Measurements from ENCODE around the gene VWA8.
"Not testable (repeated sequence)": the region's sequence is repeated elsewhere in the genome, so short reads cannot be mapped to it uniquely, and the experiment has no call there.

VWA8 gene

DNA sequence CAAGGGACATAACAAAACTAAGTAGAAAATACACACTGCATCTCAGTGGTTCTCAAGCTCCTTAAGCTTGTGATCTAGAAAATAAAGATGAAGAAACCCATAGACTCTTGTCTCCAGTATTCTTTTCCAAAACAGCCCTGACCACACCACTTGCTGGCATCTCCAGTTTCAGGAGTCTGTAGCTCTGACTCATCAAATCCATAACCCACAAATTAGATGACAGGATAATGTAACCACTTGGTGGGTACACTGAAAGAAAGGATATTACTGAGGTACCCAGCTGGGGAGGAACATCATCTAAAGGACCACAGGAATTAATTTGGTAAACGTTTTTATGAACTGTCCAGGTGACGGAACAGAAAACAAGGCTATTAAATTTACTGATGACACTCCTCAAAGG is 214.7 kb downstream of the VWA8 start:
- no peaks in the 10 kb centered on the region for H3K36me3 ChIP-seq (ENCODE audit: control insufficient read depth, insufficient read depth, low read length)
- H3K9ac ChIP-seq (ENCODE audit: low read depth, low read length), result no peak overlapping the region
- no peak overlapping the region for H3K27ac ChIP-seq (ENCODE audit: low read depth, low read length)
- H3K4me3 ChIP-seq (ENCODE audit: low read depth, low read length), result no peak overlapping the region
- no peaks in the 10 kb centered on the region for H3K9me3 ChIP-seq (ENCODE audit: control insufficient read depth, insufficient read depth, low read length)
- no peaks in the 10 kb centered on the region for H3K4me1 ChIP-seq (ENCODE audit: control insufficient read depth, insufficient read depth, low read length)
- no peaks in the 10 kb centered on the region for H3K27me3 ChIP-seq (ENCODE audit: control insufficient read depth, insufficient read depth, low read length)

DNA sequence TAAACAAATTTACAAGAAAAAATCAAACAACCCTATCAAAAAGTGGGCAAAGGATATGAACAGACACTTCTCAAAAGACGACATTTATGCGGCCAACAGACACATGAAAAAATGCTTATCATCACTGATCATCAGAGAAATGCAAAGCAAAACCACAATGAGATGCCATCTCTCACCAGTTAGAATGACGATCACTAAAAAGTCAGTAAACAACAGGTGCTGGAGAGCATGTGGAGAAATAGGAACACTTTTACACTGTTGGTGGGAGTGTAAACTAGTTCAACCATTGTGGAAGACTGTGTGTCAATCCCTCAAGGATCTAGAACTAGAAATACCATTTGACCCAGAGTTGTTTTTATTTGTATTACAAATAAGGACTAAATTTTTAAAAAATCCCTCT is 215.4 kb downstream of the VWA8 start:
- H3K4me1 ChIP-seq (ENCODE audit: control insufficient read depth, insufficient read depth, low read length); H3K27ac ChIP-seq (ENCODE audit: low read depth, low read length); H3K4me3 ChIP-seq (ENCODE audit: low read depth, low read length); H3K27me3 ChIP-seq (ENCODE audit: control insufficient read depth, insufficient read depth, low read length); H3K9ac ChIP-seq (ENCODE audit: low read depth, low read length); H3K9me3 ChIP-seq (ENCODE audit: control insufficient read depth, insufficient read depth, low read length); H3K36me3 ChIP-seq (ENCODE audit: control insufficient read depth, insufficient read depth, low read length): not testable (repeated sequence)

DNA sequence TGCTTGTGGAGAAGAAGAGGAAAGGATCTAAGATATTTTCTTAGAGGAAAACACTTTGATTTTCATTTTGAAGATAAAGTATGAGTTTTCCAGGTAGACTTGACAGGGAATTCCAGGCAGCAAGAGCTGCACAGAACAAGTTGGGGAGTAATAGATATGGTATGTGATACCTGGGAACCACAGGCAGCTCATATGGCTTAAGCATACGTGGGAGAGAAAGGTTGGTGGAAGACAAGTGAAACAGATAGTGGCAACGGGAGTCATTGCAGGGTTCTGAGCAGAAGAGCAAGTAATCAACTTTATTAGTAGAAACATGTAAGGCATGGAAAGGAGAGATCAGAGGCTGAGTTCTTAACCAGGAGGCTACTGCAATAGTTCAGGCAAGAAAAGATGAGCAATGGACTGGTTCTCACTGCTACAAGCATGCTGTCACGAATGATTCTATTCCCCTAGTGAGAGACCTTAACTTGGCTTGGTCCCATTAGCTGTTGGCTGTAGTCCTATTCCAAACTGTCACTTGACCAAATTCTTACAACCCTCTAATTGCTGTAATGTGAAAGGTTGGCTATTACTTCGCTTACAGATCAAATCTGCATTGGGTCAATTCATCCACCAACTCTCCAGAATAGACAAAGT is 217.9 kb downstream of the VWA8 start:
- Histone ChIP-seq H3K36me3 (ENCODE audit: control insufficient read depth, insufficient read depth, low read length) (no peaks in the 10 kb centered on the region), H3K27me3 (ENCODE audit: control insufficient read depth, insufficient read depth, low read length) (no peaks in the 10 kb centered on the region), H3K9me3 (ENCODE audit: control insufficient read depth, insufficient read depth, low read length) (no peaks in the 10 kb centered on the region), H3K4me3 (ENCODE audit: low read depth, low read length) (no peak overlapping the region), H3K9ac (ENCODE audit: low read depth, low read length) (no peak overlapping the region), H3K4me1 (ENCODE audit: control insufficient read depth, insufficient read depth, low read length) (no peaks in the 10 kb centered on the region), H3K27ac (ENCODE audit: low read depth, low read length) (no peak overlapping the region)

DNA sequence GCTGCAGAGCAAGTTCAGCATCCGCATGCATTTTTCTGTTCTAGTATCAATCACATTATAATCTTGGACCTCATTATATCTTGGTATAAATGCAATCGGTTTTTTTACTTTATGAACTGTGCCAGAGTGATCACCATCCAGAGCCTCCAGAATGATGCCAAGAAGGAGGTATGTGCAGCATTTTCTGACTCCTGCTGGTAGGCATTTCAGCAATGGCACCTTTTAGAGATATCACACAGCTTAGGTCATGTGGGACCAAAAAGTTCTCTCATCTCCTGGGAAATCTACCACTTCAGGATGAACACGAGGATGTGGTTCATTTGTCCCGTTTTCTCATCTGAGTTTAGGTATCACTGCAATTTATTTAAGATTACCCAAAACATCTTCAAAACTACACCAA is 220.4 kb downstream of the VWA8 start:
- Histone ChIP-seq H3K9ac (ENCODE audit: low read depth, low read length) (no peak overlapping the region), H3K27ac (ENCODE audit: low read depth, low read length) (no peak overlapping the region), H3K4me3 (ENCODE audit: low read depth, low read length) (no peak overlapping the region), H3K4me1 (ENCODE audit: control insufficient read depth, insufficient read depth, low read length) (no peaks in the 10 kb centered on the region), H3K27me3 (ENCODE audit: control insufficient read depth, insufficient read depth, low read length) (no peaks in the 10 kb centered on the region), H3K9me3 (ENCODE audit: control insufficient read depth, insufficient read depth, low read length) (no peaks in the 10 kb centered on the region), H3K36me3 (ENCODE audit: control insufficient read depth, insufficient read depth, low read length) (no peaks in the 10 kb centered on the region)

DNA sequence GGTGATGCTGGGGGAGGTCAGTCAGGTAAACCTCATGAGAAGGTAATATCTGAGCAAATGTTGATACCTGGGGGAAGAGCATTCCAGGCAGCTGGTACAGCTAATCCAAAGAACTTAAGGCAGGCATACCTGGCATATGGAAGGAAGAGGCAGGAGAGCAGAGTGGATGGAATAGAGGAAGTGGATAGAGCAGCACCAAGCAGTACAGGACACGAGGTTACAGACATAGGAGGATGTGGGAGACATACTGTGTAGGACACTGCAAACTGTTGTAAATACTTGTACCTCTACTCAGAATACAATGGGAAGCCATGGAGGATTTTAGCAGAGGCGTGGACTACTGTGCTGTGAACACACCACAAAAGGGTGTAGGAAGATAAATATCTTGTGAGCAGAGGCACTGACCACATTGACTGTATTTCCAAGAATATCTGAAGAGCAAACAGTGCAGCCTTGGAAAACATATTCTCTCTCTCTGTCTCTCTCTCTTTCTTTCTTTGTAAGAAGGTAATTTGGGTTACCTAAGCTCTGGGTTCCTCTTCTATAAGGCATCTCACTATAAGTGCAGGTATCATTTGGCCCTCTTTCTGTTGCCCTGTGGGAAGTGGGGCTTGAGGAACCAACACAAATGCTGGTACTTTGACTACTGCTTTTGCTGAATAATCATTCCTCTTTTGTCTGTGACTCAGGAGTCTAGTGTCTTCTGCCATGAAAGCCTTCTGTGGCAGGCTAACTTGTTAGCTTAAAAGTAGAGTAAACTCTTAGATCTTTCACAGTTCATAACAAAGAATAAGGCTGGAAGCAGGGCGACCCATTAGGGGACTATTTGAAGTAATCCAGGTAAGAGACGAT is 238.0 kb downstream of the VWA8 start:
- Histone ChIP-seq H3K9me3 (ENCODE audit: control insufficient read depth, insufficient read depth, low read length) (no peaks in the 10 kb centered on the region), H3K36me3 (ENCODE audit: control insufficient read depth, insufficient read depth, low read length) (peaks cover 20% of the 10 kb centered on the region; the same call in 1 of the 2 replicates), H3K4me1 (ENCODE audit: control insufficient read depth, insufficient read depth, low read length) (no peaks in the 10 kb centered on the region), H3K9ac (ENCODE audit: low read depth, low read length) (no peak overlapping the region), H3K27me3 (ENCODE audit: control insufficient read depth, insufficient read depth, low read length) (no peaks in the 10 kb centered on the region), H3K27ac (ENCODE audit: low read depth, low read length) (no peak overlapping the region), H3K4me3 (ENCODE audit: low read depth, low read length) (no peak overlapping the region)

DNA sequence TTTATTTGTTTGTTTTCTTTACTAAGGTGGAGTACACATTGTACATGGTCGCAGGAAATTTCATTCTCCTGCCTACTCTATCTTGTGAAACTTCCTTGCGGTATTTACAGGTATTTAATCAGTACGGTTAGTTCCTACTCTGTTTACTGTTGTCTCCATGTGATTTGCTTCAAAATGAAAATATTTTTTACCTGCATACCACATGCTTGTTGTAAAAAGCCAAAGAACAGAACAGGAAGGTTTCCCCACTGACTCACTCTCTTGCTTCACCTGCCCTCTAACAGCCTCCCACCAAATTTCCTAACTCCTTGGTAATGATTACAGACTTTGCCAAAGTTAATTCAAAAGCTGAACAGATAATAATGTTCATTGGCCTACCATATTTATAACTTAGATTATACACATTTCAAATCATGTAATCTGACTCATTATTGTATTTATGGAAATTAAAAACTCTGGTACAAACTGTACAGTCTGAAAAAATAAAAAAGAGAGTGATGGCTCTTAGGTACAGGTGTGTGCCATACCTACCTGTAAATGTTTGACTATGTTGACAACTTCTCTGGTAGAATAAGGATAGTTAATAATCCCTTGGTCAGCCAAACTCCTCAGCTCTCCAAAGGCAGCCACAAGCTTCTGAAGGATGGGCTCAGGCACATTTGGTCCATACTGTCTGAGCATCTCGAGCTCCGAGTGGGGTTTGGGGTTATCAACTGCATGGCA is 239.9 kb downstream of the VWA8 start:
- Histone ChIP-seq H3K27ac (ENCODE audit: low read depth, low read length) (no peak overlapping the region), H3K9me3 (ENCODE audit: control insufficient read depth, insufficient read depth, low read length) (no peaks in the 10 kb centered on the region), H3K4me3 (ENCODE audit: low read depth, low read length) (no peak overlapping the region), H3K9ac (ENCODE audit: low read depth, low read length) (no peak overlapping the region), H3K27me3 (ENCODE audit: control insufficient read depth, insufficient read depth, low read length) (no peaks in the 10 kb centered on the region), H3K36me3 (ENCODE audit: control insufficient read depth, insufficient read depth, low read length) (peaks cover 20% of the 10 kb centered on the region; the same call in 1 of the 2 replicates), H3K4me1 (ENCODE audit: control insufficient read depth, insufficient read depth, low read length) (no peaks in the 10 kb centered on the region)

DNA sequence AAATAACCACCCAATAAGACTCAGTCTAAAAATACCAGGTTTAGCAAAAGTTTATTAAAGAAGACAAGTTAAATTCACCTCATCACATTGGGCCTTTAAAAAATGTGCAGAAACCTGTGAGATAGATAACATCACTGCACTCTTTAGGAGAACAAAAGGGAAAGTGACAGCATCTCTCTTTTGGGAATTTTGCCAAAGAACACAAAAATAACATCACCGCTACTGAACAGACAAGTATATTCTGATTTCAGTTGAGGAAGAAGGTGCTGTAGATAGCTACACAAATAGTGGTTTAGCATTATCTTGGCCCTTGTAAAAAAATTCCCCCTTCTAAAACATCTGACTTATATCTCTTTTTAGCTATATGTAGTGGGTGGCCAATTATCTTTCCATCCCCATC is 244.7 kb downstream of the VWA8 start:
- Histone ChIP-seq H3K9ac (ENCODE audit: low read depth, low read length) (no peak overlapping the region), H3K9me3 (ENCODE audit: control insufficient read depth, insufficient read depth, low read length) (no peaks in the 10 kb centered on the region), H3K4me1 (ENCODE audit: control insufficient read depth, insufficient read depth, low read length) (0 out of 2 replicates have a peak, but pooled peaks cover 5% of the 10 kb centered on the region), H3K27ac (ENCODE audit: low read depth, low read length) (no peak overlapping the region), H3K27me3 (ENCODE audit: control insufficient read depth, insufficient read depth, low read length) (no peaks in the 10 kb centered on the region), H3K4me3 (ENCODE audit: low read depth, low read length) (no peak overlapping the region), H3K36me3 (ENCODE audit: control insufficient read depth, insufficient read depth, low read length) (peaks cover 18% of the 10 kb centered on the region; the same call in 1 of the 2 replicates)

DNA sequence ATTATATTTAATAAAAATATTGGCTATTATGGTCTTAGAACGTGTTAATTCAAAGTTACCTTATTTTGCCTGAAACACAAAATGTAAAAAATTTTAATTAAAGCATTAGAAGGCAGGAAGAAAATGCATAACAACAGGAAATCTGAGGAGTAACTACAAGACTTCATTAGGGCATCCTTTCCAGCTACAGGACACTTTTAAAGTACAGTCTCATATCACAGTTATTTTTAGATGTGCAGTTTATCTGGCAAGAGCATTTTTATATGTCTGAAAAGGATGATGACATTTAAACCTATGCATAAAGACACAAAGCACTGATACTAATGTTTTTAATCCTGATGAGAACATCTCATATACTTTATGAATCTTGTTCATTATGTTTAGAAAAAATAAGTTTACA is 247.5 kb downstream of the VWA8 start:
- no peaks in the 10 kb centered on the region for H3K9me3 ChIP-seq (ENCODE audit: control insufficient read depth, insufficient read depth, low read length)
- H3K9ac ChIP-seq (ENCODE audit: low read depth, low read length), result no peak overlapping the region
- no peaks in the 10 kb centered on the region for H3K27me3 ChIP-seq (ENCODE audit: control insufficient read depth, insufficient read depth, low read length)
- no peak overlapping the region for H3K27ac ChIP-seq (ENCODE audit: low read depth, low read length)
- 0 out of 2 replicates have a peak, but pooled peaks cover 12% of the 10 kb centered on the region for H3K4me1 ChIP-seq (ENCODE audit: control insufficient read depth, insufficient read depth, low read length)
- H3K4me3 ChIP-seq (ENCODE audit: low read depth, low read length), result no peak overlapping the region
- no peaks in the 10 kb centered on the region for H3K36me3 ChIP-seq (ENCODE audit: control insufficient read depth, insufficient read depth, low read length)

DNA sequence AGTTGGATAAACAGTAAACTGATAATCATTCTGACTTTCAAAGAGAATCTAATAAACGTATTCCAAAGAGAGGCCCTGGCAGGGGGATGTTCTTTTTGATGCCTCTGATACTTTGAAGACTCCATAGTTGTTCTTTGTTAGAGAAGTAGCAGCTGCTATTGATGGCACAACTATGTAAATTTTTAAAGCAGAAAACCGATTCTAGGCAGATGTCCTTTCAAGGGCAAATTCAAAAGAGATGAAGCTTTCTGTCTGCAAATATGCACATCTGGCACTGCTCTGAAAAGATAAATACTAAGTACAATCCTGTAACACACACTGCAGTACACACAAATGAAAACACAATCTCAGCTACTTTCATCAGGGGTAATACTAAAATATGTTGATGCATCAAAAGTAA is 250.1 kb downstream of the VWA8 start:
- Histone ChIP-seq H3K27me3 (ENCODE audit: control insufficient read depth, insufficient read depth, low read length) (no peaks in the 10 kb centered on the region), H3K4me1 (ENCODE audit: control insufficient read depth, insufficient read depth, low read length) (0 out of 2 replicates have a peak, but pooled peaks cover 12% of the 10 kb centered on the region), H3K9me3 (ENCODE audit: control insufficient read depth, insufficient read depth, low read length) (no peaks in the 10 kb centered on the region), H3K27ac (ENCODE audit: low read depth, low read length) (no peak overlapping the region), H3K36me3 (ENCODE audit: control insufficient read depth, insufficient read depth, low read length) (no peaks in the 10 kb centered on the region), H3K9ac (ENCODE audit: low read depth, low read length) (no peak overlapping the region), H3K4me3 (ENCODE audit: low read depth, low read length) (no peak overlapping the region)

DNA sequence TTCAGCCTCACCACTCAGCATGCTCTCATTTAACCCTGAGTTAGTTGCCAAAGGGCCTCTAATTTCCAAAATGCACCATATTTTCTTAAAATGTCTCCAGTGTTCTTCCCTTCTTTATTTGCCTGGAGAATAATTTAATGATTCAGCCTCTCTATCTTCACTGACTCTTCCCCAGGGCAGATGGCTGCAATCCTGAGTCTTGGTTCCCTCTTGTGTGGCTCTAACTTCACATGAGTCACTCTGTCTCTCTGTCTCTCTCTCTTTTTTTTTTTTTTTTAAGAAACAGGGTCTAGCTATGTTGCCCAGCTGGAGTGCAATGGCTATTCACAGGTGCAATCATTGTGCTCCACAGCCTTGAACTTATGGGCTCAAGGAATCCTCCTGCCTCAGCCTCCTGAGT is 251.4 kb downstream of the VWA8 start:
- Histone ChIP-seq H3K27me3 (ENCODE audit: control insufficient read depth, insufficient read depth, low read length) (no peaks in the 10 kb centered on the region), H3K36me3 (ENCODE audit: control insufficient read depth, insufficient read depth, low read length) (no peaks in the 10 kb centered on the region), H3K9me3 (ENCODE audit: control insufficient read depth, insufficient read depth, low read length) (no peaks in the 10 kb centered on the region), H3K9ac (ENCODE audit: low read depth, low read length) (no peak overlapping the region), H3K4me3 (ENCODE audit: low read depth, low read length) (no peak overlapping the region), H3K4me1 (ENCODE audit: control insufficient read depth, insufficient read depth, low read length) (0 out of 2 replicates have a peak, but pooled peaks cover 12% of the 10 kb centered on the region), H3K27ac (ENCODE audit: low read depth, low read length) (no peak overlapping the region)

DNA sequence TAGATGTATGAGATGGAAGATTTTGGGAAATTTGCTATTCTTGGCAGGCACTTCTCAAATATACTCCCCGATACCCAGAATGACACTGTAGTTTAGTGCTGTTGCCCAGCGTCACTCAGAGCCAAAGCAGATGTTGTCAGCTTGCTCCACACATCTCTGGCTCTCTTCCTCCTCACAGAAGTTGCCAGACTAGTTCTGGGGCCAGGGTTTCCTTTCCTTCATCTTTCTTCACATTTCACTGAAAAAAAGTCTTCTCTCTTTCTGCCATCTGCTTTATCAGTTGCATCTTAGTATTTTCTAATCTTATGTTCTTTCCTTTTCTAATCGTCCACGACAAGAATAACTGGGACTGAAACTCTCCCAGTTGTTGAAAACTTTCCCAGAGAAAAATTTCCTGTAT is 252.2 kb downstream of the VWA8 start:
- 0 out of 2 replicates have a peak, but pooled peaks cover 12% of the 10 kb centered on the region for H3K4me1 ChIP-seq (ENCODE audit: control insufficient read depth, insufficient read depth, low read length)
- no peak overlapping the region for H3K4me3 ChIP-seq (ENCODE audit: low read depth, low read length)
- no peaks in the 10 kb centered on the region for H3K27me3 ChIP-seq (ENCODE audit: control insufficient read depth, insufficient read depth, low read length)
- no peak overlapping the region for H3K27ac ChIP-seq (ENCODE audit: low read depth, low read length)
- no peaks in the 10 kb centered on the region for H3K9me3 ChIP-seq (ENCODE audit: control insufficient read depth, insufficient read depth, low read length)
- H3K36me3 ChIP-seq (ENCODE audit: control insufficient read depth, insufficient read depth, low read length), result no peaks in the 10 kb centered on the region
- no peak overlapping the region for H3K9ac ChIP-seq (ENCODE audit: low read depth, low read length)

Measured in HUES48 (cell line).